ENCODE data around the gene USP32. TPM values are rescaled to one million over a fixed set of nuclear protein-coding genes. Genes with fewer than 3 reads are reported as not detected.

The USP32 gene
- total RNA-seq, 4 donors from 2014 or later, result 56.3 to 72.0 (median 60.9) TPM

- no peak overlapping the region for H3K4me3 ChIP-seq (ENCODE audit: low read depth, poor library complexity, severe bottlenecking)
- 68 to 75% methylated on average over 7 of the region's 7 CpGs for WGBS, 2 donors
- intact Hi-C loops (cut with DNase I; ENCODE audit: low total_unique reads), result no loop called here
- no peak for DNase-seq (ENCODE audit: low spot score in 2 of 2)
- TF ChIP-seq POLR2A (IDR thresholded peaks at IDR 0.05) (no peak), CTCF (IDR thresholded peaks at IDR 0.05) (no peak)
These were observed 223.3 kb downstream of the USP32 start for GRCh38 chr17:60168654-60169053.

GRCh38 chr17:60167065-60167741, 224.7 kb downstream of the USP32 start:
- intact Hi-C loops (cut with DNase I; ENCODE audit: low total_unique reads), result no loop called here
- DNase-seq (ENCODE audit: low spot score in 2 of 2), result no peak
- no peak overlapping the region for H3K4me3 ChIP-seq (ENCODE audit: low read depth, poor library complexity, severe bottlenecking)
- TF ChIP-seq POLR2A (IDR thresholded peaks at IDR 0.05), result no peak
- no peak for TF ChIP-seq CTCF (IDR thresholded peaks at IDR 0.05)
- 63 to 72% methylated on average over 11 of the region's 11 CpGs for WGBS, 2 donors

- whole genome bisulfite sequencing, 2 donors, result 68 to 73% methylated on average over 5 of the region's 5 CpGs
- TF ChIP-seq CTCF (IDR thresholded peaks at IDR 0.05) (no peak), POLR2A (IDR thresholded peaks at IDR 0.05) (no peak)
- H3K4me3 ChIP-seq (ENCODE audit: low read depth, poor library complexity, severe bottlenecking), result no peak overlapping the region
- DNase-seq (ENCODE audit: low spot score in 2 of 2), result no peak
- intact Hi-C loops (cut with DNase I; ENCODE audit: low total_unique reads), result no loop called here
These were observed 226.0 kb downstream of the USP32 start for GRCh38 chr17:60165971-60166370.

GRCh38 chr17:60165223-60165622, 226.7 kb downstream of the USP32 start:
- intact Hi-C loops (cut with DNase I; ENCODE audit: low total_unique reads), result no loop called here
- H3K4me3 ChIP-seq (ENCODE audit: low read depth, poor library complexity, severe bottlenecking), result no peak overlapping the region
- DNase-seq (ENCODE audit: low spot score in 2 of 2), result no peak
- 69 to 73% methylated on average over 5 of the region's 5 CpGs for WGBS, 2 donors
- TF ChIP-seq POLR2A (IDR thresholded peaks at IDR 0.05) (no peak), CTCF (IDR thresholded peaks at IDR 0.05) (no peak)

- H3K4me3 ChIP-seq (ENCODE audit: low read depth, poor library complexity, severe bottlenecking), result no peak overlapping the region
- TF ChIP-seq POLR2A (IDR thresholded peaks at IDR 0.05), result no peak
- TF ChIP-seq CTCF (IDR thresholded peaks at IDR 0.05), result no peak
- no peak for DNase-seq (ENCODE audit: low spot score in 2 of 2)
- intact Hi-C loops (cut with DNase I; ENCODE audit: low total_unique reads), result no loop called here
- 45 to 52% methylated on average over 5 of the region's 5 CpGs for WGBS, 2 donors
These were observed 227.2 kb downstream of the USP32 start for GRCh38 chr17:60164697-60165096.

GRCh38 chr17:60164164-60164563, 227.8 kb downstream of the USP32 start:
- DNase-seq (ENCODE audit: low spot score in 2 of 2), result no peak
- WGBS, 2 donors, result 89% methylated on average over 6 of the region's 6 CpGs
- intact Hi-C loops (cut with DNase I; ENCODE audit: low total_unique reads), result no loop called here
- no peak overlapping the region for H3K4me3 ChIP-seq (ENCODE audit: low read depth, poor library complexity, severe bottlenecking)
- TF ChIP-seq CTCF (IDR thresholded peaks at IDR 0.05) (no peak), POLR2A (IDR thresholded peaks at IDR 0.05) (no peak)
